Measurements from ENCODE around the gene CYFIP2. TPM values are rescaled to one million over a fixed set of nuclear protein-coding genes. Genes with fewer than 3 reads are reported as not detected.

The CYFIP2 gene
- polyA plus RNA-seq, 1 experiment: 4.4 TPM

DNA sequence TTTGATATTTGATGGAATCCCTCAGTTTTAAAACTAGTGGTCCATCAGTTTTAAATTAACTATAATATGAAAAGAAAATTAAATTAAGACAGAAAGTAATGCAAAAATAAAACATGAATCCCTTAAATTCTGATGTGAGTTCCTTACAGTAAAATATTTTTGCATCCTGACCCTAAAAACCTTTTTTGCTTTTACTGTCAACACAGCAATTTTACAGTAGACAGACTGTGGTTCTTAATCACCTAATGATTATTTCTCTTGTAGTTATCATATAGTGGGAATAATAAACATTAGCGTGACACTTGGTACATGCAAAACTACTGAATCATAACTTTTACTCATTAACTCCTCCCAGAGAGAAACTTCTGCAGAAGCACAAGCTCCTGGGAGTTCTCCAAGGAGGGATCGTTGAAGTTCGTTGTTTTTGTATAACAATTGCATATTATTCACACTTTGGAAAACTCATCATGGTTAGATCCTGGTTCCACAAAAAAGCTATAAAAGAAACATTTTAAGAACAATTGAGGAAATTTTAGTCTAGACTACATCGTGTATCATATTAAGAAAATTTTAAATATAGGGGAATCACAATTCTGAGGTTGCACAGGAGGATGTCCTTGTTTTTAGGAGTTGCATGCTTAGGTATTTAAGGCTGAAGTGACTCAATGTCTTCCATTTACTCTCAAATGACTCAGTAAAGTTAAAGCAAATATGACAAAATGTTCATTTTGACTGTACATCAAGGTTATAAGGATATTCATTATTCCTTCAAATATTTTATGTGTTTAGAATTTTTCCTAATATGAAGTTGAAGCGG lies 105.9 kb downstream of the CYFIP2 start:
- Histone ChIP-seq H3K4me3 (ENCODE audit: low read depth, low read length) (no peak overlapping the region), H3K36me3 (ENCODE audit: control insufficient read depth, insufficient read depth, low read length) (no peaks in the 10 kb centered on the region), H3K27me3 (ENCODE audit: control insufficient read depth, insufficient read depth, low read length) (no peaks in the 10 kb centered on the region)
- TF ChIP-seq, protein P1, sequence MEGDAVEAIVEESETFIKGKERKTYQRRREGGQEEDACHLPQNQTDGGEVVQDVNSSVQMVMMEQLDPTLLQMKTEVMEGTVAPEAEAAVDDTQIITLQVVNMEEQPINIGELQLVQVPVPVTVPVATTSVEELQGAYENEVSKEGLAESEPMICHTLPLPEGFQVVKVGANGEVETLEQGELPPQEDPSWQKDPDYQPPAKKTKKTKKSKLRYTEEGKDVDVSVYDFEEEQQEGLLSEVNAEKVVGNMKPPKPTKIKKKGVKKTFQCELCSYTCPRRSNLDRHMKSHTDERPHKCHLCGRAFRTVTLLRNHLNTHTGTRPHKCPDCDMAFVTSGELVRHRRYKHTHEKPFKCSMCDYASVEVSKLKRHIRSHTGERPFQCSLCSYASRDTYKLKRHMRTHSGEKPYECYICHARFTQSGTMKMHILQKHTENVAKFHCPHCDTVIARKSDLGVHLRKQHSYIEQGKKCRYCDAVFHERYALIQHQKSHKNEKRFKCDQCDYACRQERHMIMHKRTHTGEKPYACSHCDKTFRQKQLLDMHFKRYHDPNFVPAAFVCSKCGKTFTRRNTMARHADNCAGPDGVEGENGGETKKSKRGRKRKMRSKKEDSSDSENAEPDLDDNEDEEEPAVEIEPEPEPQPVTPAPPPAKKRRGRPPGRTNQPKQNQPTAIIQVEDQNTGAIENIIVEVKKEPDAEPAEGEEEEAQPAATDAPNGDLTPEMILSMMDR (IDR thresholded peaks at IDR 0.05; ENCODE audit: insufficient read depth, low read depth, low read length): no peak
- ChIA-PET CTCF (interaction anchor here (0.8 to 1.5 kb wide), 8 partner anchors 16 to 118 kb away, joined by 3 to 4 read pairs (median 3); no protein-coding TSS in a partner anchor), POLR2A (interaction anchor here (0.9 kb wide), 1 partner anchor 19 kb away, joined by 3 read pairs; no protein-coding TSS in a partner anchor)
- DNase-seq (ENCODE audit: low read depth): peak; percentile 12

DNA sequence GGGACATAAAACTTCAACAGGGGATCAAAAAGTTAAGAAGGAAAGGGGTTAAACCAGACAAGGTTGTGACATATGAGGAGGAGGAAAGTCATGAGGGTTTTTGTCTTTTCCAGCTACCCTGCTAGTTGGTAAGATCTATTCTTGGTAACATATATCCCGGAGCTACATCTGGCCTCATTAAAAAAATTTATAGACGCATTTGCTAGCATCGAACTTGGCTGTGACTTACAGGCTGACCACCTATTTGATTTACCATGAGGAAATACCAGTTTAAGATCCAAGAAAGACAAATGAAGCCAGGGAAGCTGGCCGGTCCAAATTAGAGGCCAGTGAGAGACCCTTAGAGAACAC lies 106.5 kb downstream of the CYFIP2 start:
- TF ChIP-seq, protein P1 (IDR thresholded peaks at IDR 0.05; ENCODE audit: insufficient read depth, low read depth, low read length): no peak
- Histone ChIP-seq H3K36me3 (ENCODE audit: control insufficient read depth, insufficient read depth, low read length) (no peaks in the 10 kb centered on the region), H3K27me3 (ENCODE audit: control insufficient read depth, insufficient read depth, low read length) (no peaks in the 10 kb centered on the region), H3K4me3 (ENCODE audit: low read depth, low read length) (no peak overlapping the region)
- POLR2A ChIA-PET: no interaction called here
- peak; percentile 26 for DNase-seq (ENCODE audit: low read depth)
- CTCF ChIA-PET: interaction anchor here (0.8 to 1.5 kb wide), 2 partner anchors 44 to 60 kb away, joined by 3 read pairs; no protein-coding TSS in a partner anchor

DNA sequence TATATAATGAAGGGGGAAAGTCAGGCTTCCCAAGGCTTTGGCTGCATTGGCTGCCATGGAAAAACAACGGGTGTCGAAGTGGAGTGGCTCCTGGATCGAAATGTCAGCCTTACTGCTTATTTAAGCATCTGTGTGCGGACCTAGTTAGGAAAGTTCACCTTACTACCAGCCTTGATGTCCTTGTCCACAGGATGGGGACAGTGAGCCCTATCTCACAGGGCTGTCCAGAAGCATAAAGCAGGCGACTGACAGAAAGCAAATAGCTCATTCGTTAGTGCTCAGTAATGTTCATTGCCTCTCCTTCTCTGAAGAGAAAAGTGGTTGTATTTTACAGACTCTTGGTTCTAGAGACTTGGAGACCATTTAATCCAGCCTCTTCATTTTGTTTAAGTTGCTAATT lies 112.6 kb downstream of the CYFIP2 start:
- CTCF ChIA-PET: no interaction called here
- no peak for DNase-seq (ENCODE audit: low read depth)
- TF ChIP-seq, protein P1 (IDR thresholded peaks at IDR 0.05; ENCODE audit: insufficient read depth, low read depth, low read length): no peak
- POLR2A ChIA-PET: no interaction called here
- no peaks in the 10 kb centered on the region for H3K27me3 ChIP-seq (ENCODE audit: control insufficient read depth, insufficient read depth, low read length)
- no peak overlapping the region for H3K4me3 ChIP-seq (ENCODE audit: low read depth, low read length)
- H3K36me3 ChIP-seq (ENCODE audit: control insufficient read depth, insufficient read depth, low read length): no peaks in the 10 kb centered on the region

DNA sequence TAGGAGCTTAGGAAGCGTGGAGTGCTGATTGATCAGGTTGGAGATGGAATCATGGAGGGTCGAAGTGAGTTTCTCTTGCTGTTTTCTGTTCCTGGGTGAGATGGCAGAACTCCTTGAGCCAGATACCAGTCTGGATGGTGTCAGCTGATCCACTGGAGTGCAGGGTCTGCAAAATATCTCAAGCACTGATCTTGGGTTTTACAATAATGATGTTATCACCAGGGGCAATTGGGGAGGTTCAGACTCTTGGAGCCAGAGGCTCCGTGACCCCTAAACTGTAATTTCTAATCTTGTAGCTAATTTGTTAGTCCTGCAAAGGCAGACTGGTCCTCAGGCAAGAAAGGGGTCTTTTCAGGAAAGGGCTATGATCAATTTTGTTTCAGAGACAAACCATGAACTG lies 114.1 kb downstream of the CYFIP2 start:
- no peak for DNase-seq (ENCODE audit: low read depth)
- Histone ChIP-seq H3K4me3 (ENCODE audit: low read depth, low read length) (no peak overlapping the region), H3K27me3 (ENCODE audit: control insufficient read depth, insufficient read depth, low read length) (no peaks in the 10 kb centered on the region), H3K36me3 (ENCODE audit: control insufficient read depth, insufficient read depth, low read length) (no peaks in the 10 kb centered on the region)
- TF ChIP-seq, protein P1 (IDR thresholded peaks at IDR 0.05; ENCODE audit: insufficient read depth, low read depth, low read length): no peak
- CTCF ChIA-PET: interaction anchor here (0.6 to 1.5 kb wide), 4 partner anchors 52 to 119 kb away, joined by 3 to 4 read pairs (median 3); no protein-coding TSS in a partner anchor
- POLR2A ChIA-PET: no interaction called here

DNA sequence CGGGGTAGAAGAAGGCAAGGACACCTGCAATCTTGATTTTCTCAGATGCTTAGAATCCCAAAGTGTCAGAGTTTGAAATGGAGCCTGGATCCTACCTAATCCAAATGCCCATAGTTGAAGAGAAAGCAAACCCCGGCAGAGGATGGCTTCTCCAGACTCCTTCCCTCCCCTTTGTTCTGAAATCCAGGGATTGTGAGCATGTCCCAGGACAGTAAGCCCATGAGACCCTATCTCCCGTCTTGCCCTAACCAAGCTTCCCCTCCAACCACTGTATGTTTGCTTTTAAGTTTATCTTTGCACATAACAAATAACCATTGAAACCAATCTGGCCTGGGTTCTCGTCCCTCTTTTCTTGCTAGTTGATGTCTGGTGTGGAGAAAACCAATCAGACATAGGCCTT lies 115.8 kb downstream of the CYFIP2 start:
- Histone ChIP-seq H3K36me3 (ENCODE audit: control insufficient read depth, insufficient read depth, low read length) (no peaks in the 10 kb centered on the region), H3K27me3 (ENCODE audit: control insufficient read depth, insufficient read depth, low read length) (no peaks in the 10 kb centered on the region), H3K4me3 (ENCODE audit: low read depth, low read length) (no peak overlapping the region)
- DNase-seq (ENCODE audit: low read depth): no peak
- ChIA-PET POLR2A (no interaction called here), CTCF (no interaction called here)
- TF ChIP-seq, protein P1 (IDR thresholded peaks at IDR 0.05; ENCODE audit: insufficient read depth, low read depth, low read length): no peak
